ENCODE measurements around the gene ZNF385B. TPM values are rescaled to one million over a fixed set of nuclear protein-coding genes. Genes with fewer than 3 reads are reported as not detected.

ZNF385B gene
- total and polyA plus RNA-seq, 9 of the 15 experiments (the other 6 are each of a cell fraction or from before 2014, with no cell fraction given), result 0.50 TPM; not detected in 8

DNA sequence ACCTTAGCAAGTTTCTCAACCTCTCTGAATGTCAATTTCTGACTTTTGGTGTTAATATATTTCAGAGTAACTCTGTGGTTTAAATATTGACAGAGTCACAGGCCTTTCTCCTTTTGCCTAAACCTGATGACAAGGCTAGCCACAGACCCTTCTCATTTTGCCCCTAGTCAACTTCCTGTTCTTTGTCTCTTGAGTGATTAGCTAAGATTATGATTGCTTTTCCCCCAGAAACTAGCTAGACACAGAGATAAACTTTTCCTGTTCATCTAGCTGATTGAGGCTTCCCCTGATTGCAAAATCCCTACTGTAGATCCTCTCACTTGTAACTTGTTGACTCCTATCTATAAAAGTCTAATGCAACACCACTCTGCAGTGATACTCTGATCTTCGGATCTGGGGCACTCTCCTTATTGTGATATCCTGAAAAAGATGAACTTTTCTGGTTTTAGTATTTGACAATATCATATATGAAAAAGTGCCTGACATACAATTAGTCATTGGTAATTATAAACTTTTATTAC is 241.4 kb downstream of the ZNF385B start:
- in situ Hi-C loops (cut with MboI), result no loop called here
- no peaks in the 10 kb centered on the region for H4K20me1 ChIP-seq (replicated peaks; ENCODE audit: control insufficient read depth, insufficient read depth, low read length)
- H3K4me2 ChIP-seq (ENCODE audit: insufficient read depth, low read length), result no peak overlapping the region
- no peak overlapping the region for H3K9ac ChIP-seq (ENCODE audit: insufficient read depth in 1 of 2, low read depth in 2 of 2, low read length in 2 of 2)
- no peaks in the 10 kb centered on the region for H3K79me2 ChIP-seq (ENCODE audit: control insufficient read depth, insufficient read depth, low read length)
- no peak overlapping the region for H3K4me3 ChIP-seq
- H3K27ac ChIP-seq (ENCODE audit: extremely low read depth, low read depth, low read length), result no peak overlapping the region
- POLR2A ChIA-PET, result no interaction called here
- no peaks in the 10 kb centered on the region for H3K9me1 ChIP-seq (ENCODE audit: control insufficient read depth, insufficient read depth, low read length)
- no peaks in the 10 kb centered on the region for H3K27me3 ChIP-seq (ENCODE audit: control insufficient read depth in 2 of 2, insufficient read depth in 2 of 2, low read length in 2 of 2)
- no TSS peak for BruUV-seq (replicated peaks)
- intact Hi-C loops (cut with micrococcal nuclease), result no loop called here
- FAIRE-seq (no peak), DNase-seq (ENCODE audit: extremely low read depth in 1 of 4, low spot score in 3 of 4) (no peak), ATAC-seq (no peak)
- TF ChIP-seq, protein P1, sequence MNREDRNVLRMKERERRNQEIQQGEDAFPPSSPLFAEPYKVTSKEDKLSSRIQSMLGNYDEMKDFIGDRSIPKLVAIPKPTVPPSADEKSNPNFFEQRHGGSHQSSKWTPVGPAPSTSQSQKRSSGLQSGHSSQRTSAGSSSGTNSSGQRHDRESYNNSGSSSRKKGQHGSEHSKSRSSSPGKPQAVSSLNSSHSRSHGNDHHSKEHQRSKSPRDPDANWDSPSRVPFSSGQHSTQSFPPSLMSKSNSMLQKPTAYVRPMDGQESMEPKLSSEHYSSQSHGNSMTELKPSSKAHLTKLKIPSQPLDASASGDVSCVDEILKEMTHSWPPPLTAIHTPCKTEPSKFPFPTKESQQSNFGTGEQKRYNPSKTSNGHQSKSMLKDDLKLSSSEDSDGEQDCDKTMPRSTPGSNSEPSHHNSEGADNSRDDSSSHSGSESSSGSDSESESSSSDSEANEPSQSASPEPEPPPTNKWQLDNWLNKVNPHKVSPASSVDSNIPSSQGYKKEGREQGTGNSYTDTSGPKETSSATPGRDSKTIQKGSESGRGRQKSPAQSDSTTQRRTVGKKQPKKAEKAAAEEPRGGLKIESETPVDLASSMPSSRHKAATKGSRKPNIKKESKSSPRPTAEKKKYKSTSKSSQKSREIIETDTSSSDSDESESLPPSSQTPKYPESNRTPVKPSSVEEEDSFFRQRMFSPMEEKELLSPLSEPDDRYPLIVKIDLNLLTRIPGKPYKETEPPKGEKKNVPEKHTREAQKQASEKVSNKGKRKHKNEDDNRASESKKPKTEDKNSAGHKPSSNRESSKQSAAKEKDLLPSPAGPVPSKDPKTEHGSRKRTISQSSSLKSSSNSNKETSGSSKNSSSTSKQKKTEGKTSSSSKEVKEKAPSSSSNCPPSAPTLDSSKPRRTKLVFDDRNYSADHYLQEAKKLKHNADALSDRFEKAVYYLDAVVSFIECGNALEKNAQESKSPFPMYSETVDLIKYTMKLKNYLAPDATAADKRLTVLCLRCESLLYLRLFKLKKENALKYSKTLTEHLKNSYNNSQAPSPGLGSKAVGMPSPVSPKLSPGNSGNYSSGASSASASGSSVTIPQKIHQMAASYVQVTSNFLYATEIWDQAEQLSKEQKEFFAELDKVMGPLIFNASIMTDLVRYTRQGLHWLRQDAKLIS (CRISPR knock-in tag; IDR thresholded peaks at IDR 0.05), result no peak
- no peak for TF ChIP-seq HIVEP1 (CRISPR knock-in tag; IDR thresholded peaks at IDR 0.05)
- no peak for TF ChIP-seq ERF (CRISPR knock-in tag; IDR thresholded peaks at IDR 0.05)
- TF ChIP-seq, protein P2, sequence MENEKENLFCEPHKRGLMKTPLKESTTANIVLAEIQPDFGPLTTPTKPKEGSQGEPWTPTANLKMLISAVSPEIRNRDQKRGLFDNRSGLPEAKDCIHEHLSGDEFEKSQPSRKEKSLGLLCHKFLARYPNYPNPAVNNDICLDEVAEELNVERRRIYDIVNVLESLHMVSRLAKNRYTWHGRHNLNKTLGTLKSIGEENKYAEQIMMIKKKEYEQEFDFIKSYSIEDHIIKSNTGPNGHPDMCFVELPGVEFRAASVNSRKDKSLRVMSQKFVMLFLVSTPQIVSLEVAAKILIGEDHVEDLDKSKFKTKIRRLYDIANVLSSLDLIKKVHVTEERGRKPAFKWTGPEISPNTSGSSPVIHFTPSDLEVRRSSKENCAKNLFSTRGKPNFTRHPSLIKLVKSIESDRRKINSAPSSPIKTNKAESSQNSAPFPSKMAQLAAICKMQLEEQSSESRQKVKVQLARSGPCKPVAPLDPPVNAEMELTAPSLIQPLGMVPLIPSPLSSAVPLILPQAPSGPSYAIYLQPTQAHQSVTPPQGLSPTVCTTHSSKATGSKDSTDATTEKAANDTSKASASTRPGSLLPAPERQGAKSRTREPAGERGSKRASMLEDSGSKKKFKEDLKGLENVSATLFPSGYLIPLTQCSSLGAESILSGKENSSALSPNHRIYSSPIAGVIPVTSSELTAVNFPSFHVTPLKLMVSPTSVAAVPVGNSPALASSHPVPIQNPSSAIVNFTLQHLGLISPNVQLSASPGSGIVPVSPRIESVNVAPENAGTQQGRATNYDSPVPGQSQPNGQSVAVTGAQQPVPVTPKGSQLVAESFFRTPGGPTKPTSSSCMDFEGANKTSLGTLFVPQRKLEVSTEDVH (IDR thresholded peaks at IDR 0.05; ENCODE audit: low read depth, partially characterized antibody), result no peak
- no peak for TF ChIP-seq SAFB2 (IDR thresholded peaks at IDR 0.05; ENCODE audit: borderline replicate concordance, low read depth, low read length, severe bottlenecking)
- TF ChIP-seq SPI1 (IDR thresholded peaks at IDR 0.05; ENCODE audit: borderline replicate concordance, low read depth, low read length), result no peak
- TF ChIP-seq, protein P3, sequence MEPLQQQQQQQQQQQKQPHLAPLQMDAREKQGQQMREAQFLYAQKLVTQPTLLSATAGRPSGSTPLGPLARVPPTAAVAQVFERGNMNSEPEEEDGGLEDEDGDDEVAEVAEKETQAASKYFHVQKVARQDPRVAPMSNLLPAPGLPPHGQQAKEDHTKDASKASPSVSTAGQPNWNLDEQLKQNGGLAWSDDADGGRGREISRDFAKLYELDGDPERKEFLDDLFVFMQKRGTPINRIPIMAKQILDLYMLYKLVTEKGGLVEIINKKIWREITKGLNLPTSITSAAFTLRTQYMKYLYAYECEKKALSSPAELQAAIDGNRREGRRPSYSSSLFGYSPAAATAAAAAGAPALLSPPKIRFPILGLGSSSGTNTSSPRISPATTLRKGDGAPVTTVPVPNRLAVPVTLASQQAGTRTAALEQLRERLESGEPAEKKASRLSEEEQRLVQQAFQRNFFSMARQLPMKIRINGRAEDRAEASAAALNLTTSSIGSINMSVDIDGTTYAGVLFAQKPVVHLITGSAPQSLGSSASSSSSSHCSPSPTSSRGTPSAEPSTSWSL (CRISPR knock-in tag; IDR thresholded peaks at IDR 0.05; ENCODE audit: borderline replicate concordance), result no peak
- CTCF ChIA-PET (ENCODE audit: low intra/inter-chr PET ratio), result no interaction called here
- no peak overlapping the region for H2AFZ ChIP-seq (ENCODE audit: low read depth, low read length)
- 0% methylated on average over 1 of the region's 1 CpG for WGBS (ENCODE audit: insufficient coverage, low coverage, missing lambda C conversion rate)
- H3K4me1 ChIP-seq (replicated peaks in 1 of 2; ENCODE audit: control insufficient read depth in 2 of 2, insufficient read depth in 2 of 2, low read length in 2 of 2), result no peaks in the 10 kb centered on the region
- no peaks in the 10 kb centered on the region for H3K36me3 ChIP-seq (ENCODE audit: control insufficient read depth, insufficient read depth, low read length)
- H3K9me3 ChIP-seq (replicated peaks; ENCODE audit: control insufficient read depth, insufficient read depth, low read depth, low read length), result no peaks in the 10 kb centered on the region; the same call in 1 of the 2 replicates
